Heart left ventricle (tissue), 13 donors: ENCODE results near the gene PLA2G6.

Experiments used
- CTCF ChIP-seq, 12 donors: fragments of 200-600 bp; sonication (generic) in 4 of 12; IDR thresholded peaks; one replicate each; pipeline versions ENCODE4 v1.5.0 to v1.8.0; 2018 to 2022; ENCODE audit warnings: antibody characterized with exemption in 12 of 12, mild to moderate bottlenecking in 5 of 12
- POLR2A ChIP-seq, 2 donors: fragments of 450-650 bp; IDR thresholded peaks; one replicate each; pipeline ENCODE4 v1.6.1; 2017; ENCODE audit warnings: antibody characterized with exemption in 2 of 2, mild to moderate bottlenecking in 2 of 2, moderate library complexity in 2 of 2
- donor health status: ischemic (EF 13 %, LVEDD 7.1; RV severe dilation, severe dysfunction).
- donor health status: DM: no; HTN: yes; CAD: no.
- donor health status: DM: no; HTN: no; CAD: no.
- donor health status: ischemic (EF 25% LVEDD 6.9; RV normal size, moderate dysfunction).
- donor health status: ischemic (EF 25% LVEDD 5.7; RV mildly dilated, moderate dysfunction).
- donor health status: ischemic (EF 35%, LVEDD 5.7; RV mildly dilated, moderate dysfunction).
- donor health status: nonischemic (EF 11% LVEDD 7.7; RV severe dilation, severe dysfunction).
- donor health status: DM: yes; HTN: yes; CAD: no.
- donor health status: PGD.
- donor health status: ischemic (EF 29% LVEDD 5.4; RV normal size, mild dysfunction).
- donor health status: nonischemic (EF 23%, LVEDD 6.1; RV moderate dilation, normal function).

- no peak for TF ChIP-seq CTCF (IDR thresholded peaks at IDR 0.05)
- TF ChIP-seq POLR2A (IDR thresholded peaks at IDR 0.05) = no peak
Measured at GRCh38 chr22:38122616-38123015, 59.0 kb downstream of the PLA2G6 start.
